Measurements from ENCODE around the gene RBMS1. TPM values are rescaled to one million over a fixed set of nuclear protein-coding genes. Genes with fewer than 3 reads are reported as not detected.
A peak's percentile ranks its signal among the peaks of the same experiment; 100 is the strongest.

RBMS1 gene
- total and polyA plus RNA-seq, 2 experiments from 2014 or later, result 55.5 to 94.8 TPM

DNA sequence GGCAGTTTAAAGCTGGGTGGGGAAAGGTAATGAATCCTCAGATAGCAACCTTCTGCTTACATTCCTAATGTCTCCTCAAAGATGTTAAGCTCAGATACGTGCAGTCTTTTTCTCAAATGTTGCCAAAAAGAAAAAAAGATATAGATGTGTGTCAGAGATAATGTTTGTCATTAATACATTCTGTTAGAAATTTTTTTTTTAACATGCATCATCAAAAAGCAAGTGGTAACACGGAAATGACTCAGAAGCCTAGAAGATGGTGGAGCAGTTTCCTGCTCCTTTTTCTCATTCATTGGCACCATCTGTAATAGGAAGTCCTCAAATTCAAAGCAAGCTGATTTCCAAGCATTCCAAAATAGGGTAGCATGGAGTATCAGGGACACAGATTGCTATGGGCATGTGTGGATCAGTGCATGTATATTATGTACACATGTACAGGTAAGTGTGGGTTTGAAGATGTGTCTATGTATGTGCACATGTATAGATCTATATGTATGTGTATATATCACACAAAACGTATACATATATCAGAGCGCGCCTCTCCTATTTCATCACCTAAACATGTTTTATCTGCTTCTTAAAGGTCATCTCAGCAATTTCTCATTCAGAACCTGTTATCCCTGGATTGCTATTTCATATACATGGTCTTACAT is 213.7 kb downstream of the RBMS1 start (continued):
- TF ChIP-seq ZNF331 (CRISPR knock-in tag; IDR thresholded peaks at IDR 0.05; ENCODE audit: low read depth), result no peak
- TF ChIP-seq ZNF114 (CRISPR knock-in tag; IDR thresholded peaks at IDR 0.05), result no peak
- TF ChIP-seq ETS1 (IDR thresholded peaks at IDR 0.05), result no peak
- no peak for TF ChIP-seq NANOG (IDR thresholded peaks at IDR 0.05; ENCODE audit: borderline replicate concordance)
- TF ChIP-seq CTCF (conservative IDR thresholded peaks at IDR 0.05; ENCODE audit: low read depth in 2 of 2), result no peak

GRCh38 chr2:160278879-160279177 is 214.8 kb downstream of the RBMS1 start:
- no peak overlapping the region for H2AFZ ChIP-seq
- peak; percentile 78 for ATAC-seq

More at GRCh38 chr2:160278879-160279177, 214.8 kb downstream of the RBMS1 start:
- peaks cover 7% of the 10 kb centered on the region for H3K4me1 ChIP-seq (ENCODE audit: insufficient read depth)
- no peaks in the 10 kb centered on the region for H4K20me1 ChIP-seq (replicated peaks; ENCODE audit: insufficient read depth)
- peak; percentile 49 for DNase-seq (ENCODE audit: low spot score)
- H3K4me2 ChIP-seq, result no peak overlapping the region
- peaks cover 34% of the 10 kb centered on the region for H3K36me3 Mint-ChIP-seq (ENCODE audit: low read depth)
- H3K9me2 ChIP-seq (ENCODE audit: insufficient read depth), result no peaks in the 10 kb centered on the region
- H3K27me3 ChIP-seq (ENCODE audit: insufficient read depth), result no peaks in the 10 kb centered on the region
- no peak overlapping the region for H3K4me3 ChIP-seq
- no peaks in the 10 kb centered on the region for H3K9me3 Mint-ChIP-seq
- H3K27me3 Mint-ChIP-seq (ENCODE audit: insufficient read depth, low read depth, poor library complexity), result no peaks in the 10 kb centered on the region
- no peak overlapping the region for H3K4me3 Mint-ChIP-seq
- H3K79me2 ChIP-seq (replicated peaks; ENCODE audit: insufficient read depth), result no peaks in the 10 kb centered on the region
- H3K4me1 Mint-ChIP-seq, result peaks cover 7% of the 10 kb centered on the region
- no peaks in the 10 kb centered on the region for H3F3A ChIP-seq (replicated peaks; ENCODE audit: low read depth)
- no peak overlapping the region for H3K27ac ChIP-seq (ENCODE audit: low read depth)
- no peak overlapping the region for H3K27ac Mint-ChIP-seq
- H3K36me3 ChIP-seq (ENCODE audit: insufficient read depth), result 0 out of 2 replicates have a peak, but pooled peaks cover 6% of the 10 kb centered on the region
- TF ChIP-seq ETS1 (IDR thresholded peaks at IDR 0.05), result no peak
- TF ChIP-seq ZNF462 (CRISPR knock-in tag; IDR thresholded peaks at IDR 0.05), result no peak
- TF ChIP-seq NANOG (IDR thresholded peaks at IDR 0.05; ENCODE audit: borderline replicate concordance), result no peak
- TF ChIP-seq STAT1 (IDR thresholded peaks at IDR 0.05; ENCODE audit: unreplicated experiment), result no peak
- TF ChIP-seq JUNB (IDR thresholded peaks at IDR 0.05; ENCODE audit: unreplicated experiment), result no peak
- no peak for TF ChIP-seq EZH2phosphoT487 (IDR thresholded peaks at IDR 0.05; ENCODE audit: unreplicated experiment)
- TF ChIP-seq CTCF (conservative IDR thresholded peaks at IDR 0.05; ENCODE audit: low read depth in 2 of 2), result peak; percentile 61 to 68

Measured in GM23338 (cell line).